ENCODE results near the gene TP53TG5.

The TP53TG5 gene

GRCh38 chr20:45323731-45324130 lies 54.4 kb downstream of the TP53TG5 start:
- no peak for TF ChIP-seq Cebpa-rat (IDR thresholded peaks at IDR 0.05)
- Histone ChIP-seq H3K27ac (no peak overlapping the region), H3K9me3 (replicated peaks in 1 of 11) (0 out of 22 replicates have a peak, but pooled peaks cover 0 to 2% (median 0%) of the 10 kb centered on the region in 11 experiments), H3K4me2 (peak overlapping the region in 7 of 11 experiments; percentile 8 to 91 (median 86); a peak in 9 of 22 replicates), H3K9ac (no peak overlapping the region), H3K36me3 (peaks cover 0 to 22% (median 0%) of the 10 kb centered on the region in 11 experiments; a peak in 4 of 22 replicates), H3K4me3 (no peak overlapping the region), H3K4me1 (peaks cover 30 to 82% (median 71%) of the 10 kb centered on the region in 10 experiments), H3K27me3 (no peaks in the 10 kb centered on the region), H4K20me1 (no peaks in the 10 kb centered on the region)

- Histone ChIP-seq H3K4me1 (peaks cover 38 to 90% (median 78%) of the 10 kb centered on the region in 10 experiments), H3K36me3 (peaks cover 0 to 14% (median 0%) of the 10 kb centered on the region in 11 experiments; a peak in 3 of 22 replicates), H3K4me2 (peak overlapping the region; percentile 1 to 91 (median 30); a peak in 10 of 22 replicates), H3K27ac (no peak overlapping the region), H3K4me3 (no peak overlapping the region), H4K20me1 (no peaks in the 10 kb centered on the region), H3K9me3 (replicated peaks in 1 of 11) (0 out of 22 replicates have a peak, but pooled peaks cover 0 to 2% (median 0%) of the 10 kb centered on the region in 11 experiments), H3K27me3 (no peaks in the 10 kb centered on the region), H3K9ac (no peak overlapping the region)
- TF ChIP-seq Cebpa-rat (IDR thresholded peaks at IDR 0.05): no peak
These were observed 55.2 kb downstream of the TP53TG5 start for GRCh38 chr20:45322952-45323383.
